ENCODE measurements around the gene B4GALT4. TPM values are rescaled to one million over a fixed set of nuclear protein-coding genes. Genes with fewer than 3 reads are reported as not detected.

B4GALT4 gene
- total RNA-seq, 2 donors from 2014 or later: 19.0 to 19.7 TPM

GRCh38 chr3:119211803-119212202 is 28.9 kb downstream of the B4GALT4 start:
- intact Hi-C loops (cut with DNase I): no loop called here
- DNase-seq (ENCODE audit: low spot score): no peak

GRCh38 chr3:119211193-119211592 is 29.5 kb downstream of the B4GALT4 start:
- no peak for DNase-seq (ENCODE audit: low spot score)
- intact Hi-C loops (cut with DNase I): no loop called here

GRCh38 chr3:119207512-119207875 is 33.2 kb downstream of the B4GALT4 start:
- intact Hi-C loops (cut with DNase I): no loop called here
- no peak for DNase-seq (ENCODE audit: low spot score)

- DNase-seq (ENCODE audit: low spot score): no peak
- intact Hi-C loops (cut with DNase I): no loop called here
Observed at GRCh38 chr3:119206611-119207511, 33.8 kb downstream of the B4GALT4 start.

GRCh38 chr3:119205685-119206084 is 35.0 kb downstream of the B4GALT4 start:
- no peak for DNase-seq (ENCODE audit: low spot score)
- intact Hi-C loops (cut with DNase I): no loop called here

- no peak for DNase-seq (ENCODE audit: low spot score)
- intact Hi-C loops (cut with DNase I): no loop called here
Observed at GRCh38 chr3:119205209-119205608, 35.5 kb downstream of the B4GALT4 start.

GRCh38 chr3:119195911-119196310 is 44.8 kb downstream of the B4GALT4 start:
- DNase-seq (ENCODE audit: low spot score): no peak
- intact Hi-C loops (cut with DNase I): no loop called here

GRCh38 chr3:119195151-119195476 is 45.6 kb downstream of the B4GALT4 start:
- DNase-seq (ENCODE audit: low spot score): no peak
- intact Hi-C loops (cut with DNase I): no loop called here

GRCh38 chr3:119194237-119195150 is 46.2 kb downstream of the B4GALT4 start:
- intact Hi-C loops (cut with DNase I): no loop called here
- no peak for DNase-seq (ENCODE audit: low spot score)

GRCh38 chr3:119191800-119192199 is 48.9 kb downstream of the B4GALT4 start:
- DNase-seq (ENCODE audit: low spot score): no peak
- intact Hi-C loops (cut with DNase I): no loop called here

- no peak for DNase-seq (ENCODE audit: low spot score)
Observed at GRCh38 chr3:119187266-119187665, 53.4 kb downstream of the B4GALT4 start.

GRCh38 chr3:119184796-119185570 is 55.7 kb downstream of the B4GALT4 start:
- intact Hi-C loops (cut with DNase I): no loop called here

More at GRCh38 chr3:119187266-119187665, 53.4 kb downstream of the B4GALT4 start:
- intact Hi-C loops (cut with DNase I): no loop called here

GRCh38 chr3:119184111-119184510 is 56.6 kb downstream of the B4GALT4 start:
- no peak for DNase-seq (ENCODE audit: low spot score)
- intact Hi-C loops (cut with DNase I): no loop called here

More at GRCh38 chr3:119184796-119185570, 55.7 kb downstream of the B4GALT4 start:
- no peak for DNase-seq (ENCODE audit: low spot score)

- intact Hi-C loops (cut with DNase I): no loop called here
Observed at GRCh38 chr3:119181765-119182164, 58.9 kb downstream of the B4GALT4 start.

GRCh38 chr3:119177321-119177720 is 63.4 kb downstream of the B4GALT4 start:
- no peak for DNase-seq (ENCODE audit: low spot score)
- intact Hi-C loops (cut with DNase I): no loop called here

More at GRCh38 chr3:119181765-119182164, 58.9 kb downstream of the B4GALT4 start:
- no peak for DNase-seq (ENCODE audit: low spot score)

- intact Hi-C loops (cut with DNase I): no loop called here
- no peak for DNase-seq (ENCODE audit: low spot score)
Observed at GRCh38 chr3:119176778-119177177, 63.9 kb downstream of the B4GALT4 start.

- intact Hi-C loops (cut with DNase I): no loop called here
- DNase-seq (ENCODE audit: low spot score): no peak
Observed at GRCh38 chr3:119175872-119176756, 64.6 kb downstream of the B4GALT4 start.

- DNase-seq (ENCODE audit: low spot score): no peak
- intact Hi-C loops (cut with DNase I): no loop called here
Observed at GRCh38 chr3:119173325-119173724, 67.4 kb downstream of the B4GALT4 start, which contains the start of gene UPK1B. TSS of gene UPK1B (plus strand) at chr3:119173598. CDS start at chr3:119186742, 13,144 bp downstream.
